ENCODE measurements around the gene MTX1.
"Not testable (repeated sequence)": the region's sequence is repeated elsewhere in the genome, so short reads cannot be mapped to it uniquely, and the experiment has no call there.

The MTX1 gene

GRCh38 chr1:155209312-155209721, 822 bp downstream of the MTX1 start:
- DNase-seq (ENCODE audit: low spot score) = no peak

- no peak for DNase-seq (ENCODE audit: low spot score)
Measured at GRCh38 chr1:155210314-155211104, 2.0 kb downstream of the MTX1 start.

- not testable (repeated sequence) for DNase-seq (ENCODE audit: low spot score)
Measured at GRCh38 chr1:155211381-155212050, 3.0 kb downstream of the MTX1 start.

GRCh38 chr1:155212051-155212440, 3.6 kb downstream of the MTX1 start:
- not testable (repeated sequence) for DNase-seq (ENCODE audit: low spot score)

- DNase-seq (ENCODE audit: low spot score) = not testable (repeated sequence)
Measured at GRCh38 chr1:155214702-155215101, 6.2 kb downstream of the MTX1 start.

- DNase-seq (ENCODE audit: low spot score) = peak; percentile 60
Measured at GRCh38 chr1:155218854-155219591, 10.5 kb downstream of the MTX1 start.

GRCh38 chr1:155219592-155220031, 11.1 kb downstream of the MTX1 start:
- peak; percentile 95 for DNase-seq (ENCODE audit: low spot score)

GRCh38 chr1:155220211-155220965, 11.9 kb downstream of the MTX1 start:
- DNase-seq (ENCODE audit: low spot score) = not testable (repeated sequence)

GRCh38 chr1:155223047-155223446, 14.6 kb downstream of the MTX1 start:
- DNase-seq (ENCODE audit: low spot score) = no peak

GRCh38 chr1:155225404-155225759, 16.9 kb downstream of the MTX1 start:
- not testable (repeated sequence) for DNase-seq (ENCODE audit: low spot score)

- peak; percentile 82 for DNase-seq (ENCODE audit: low spot score)
Measured at GRCh38 chr1:155226188-155226909, 17.9 kb downstream of the MTX1 start.

GRCh38 chr1:155226910-155227260, 18.4 kb downstream of the MTX1 start:
- peak; percentile 76 for DNase-seq (ENCODE audit: low spot score)

GRCh38 chr1:155227261-155228095, 19.0 kb downstream of the MTX1 start:
- peak; percentile 99 for DNase-seq (ENCODE audit: low spot score)

GRCh38 chr1:155228096-155228427, 19.6 kb downstream of the MTX1 start:
- no peak for DNase-seq (ENCODE audit: low spot score)

GRCh38 chr1:155231302-155231701, 22.8 kb downstream of the MTX1 start:
- not testable (repeated sequence) for DNase-seq (ENCODE audit: low spot score)

GRCh38 chr1:155232001-155232978, 23.8 kb downstream of the MTX1 start:
- DNase-seq (ENCODE audit: low spot score) = not testable (repeated sequence)

GRCh38 chr1:155233502-155233901, 25.0 kb downstream of the MTX1 start:
- DNase-seq (ENCODE audit: low spot score) = not testable (repeated sequence)

- not testable (repeated sequence) for DNase-seq (ENCODE audit: low spot score)
Measured at GRCh38 chr1:155235375-155235774, 26.9 kb downstream of the MTX1 start.

GRCh38 chr1:155236451-155236850, 28.0 kb downstream of the MTX1 start:
- no peak for DNase-seq (ENCODE audit: low spot score)

Data from SW480 (cell line).